ENCODE data around the gene OPA1. TPM values are rescaled to one million over a fixed set of nuclear protein-coding genes. Genes with fewer than 3 reads are reported as not detected.

OPA1 gene
- polyA plus RNA-seq, 1 experiment, result 19.2 TPM

DNA sequence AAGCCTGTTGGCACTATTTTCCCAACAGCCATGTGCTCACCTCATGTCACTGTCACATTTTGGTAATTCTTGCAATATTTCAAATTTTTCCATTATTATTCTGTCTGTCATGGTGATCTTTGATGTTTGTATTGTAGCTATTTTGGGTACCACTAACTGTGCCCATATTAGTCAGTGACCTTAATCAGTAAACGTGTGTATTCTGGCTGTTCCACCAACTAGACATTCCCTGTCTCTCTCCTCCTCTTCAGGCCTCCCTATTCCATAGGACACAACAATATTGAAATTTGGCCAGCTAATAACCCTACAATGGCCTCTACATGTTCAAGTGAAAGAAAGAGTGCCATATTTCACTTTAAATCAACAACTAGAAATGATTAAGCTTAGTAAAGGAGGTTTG, 88.6 kb downstream of the OPA1 start:
- DNase-seq (ENCODE audit: low read depth), result no peak

GRCh38 chr3:193686665-193687483, 93.9 kb downstream of the OPA1 start:
- no peaks in the 10 kb centered on the region for H3K36me3 ChIP-seq (ENCODE audit: control insufficient read depth, insufficient read depth, low read length)
- TF ChIP-seq, protein P1, sequence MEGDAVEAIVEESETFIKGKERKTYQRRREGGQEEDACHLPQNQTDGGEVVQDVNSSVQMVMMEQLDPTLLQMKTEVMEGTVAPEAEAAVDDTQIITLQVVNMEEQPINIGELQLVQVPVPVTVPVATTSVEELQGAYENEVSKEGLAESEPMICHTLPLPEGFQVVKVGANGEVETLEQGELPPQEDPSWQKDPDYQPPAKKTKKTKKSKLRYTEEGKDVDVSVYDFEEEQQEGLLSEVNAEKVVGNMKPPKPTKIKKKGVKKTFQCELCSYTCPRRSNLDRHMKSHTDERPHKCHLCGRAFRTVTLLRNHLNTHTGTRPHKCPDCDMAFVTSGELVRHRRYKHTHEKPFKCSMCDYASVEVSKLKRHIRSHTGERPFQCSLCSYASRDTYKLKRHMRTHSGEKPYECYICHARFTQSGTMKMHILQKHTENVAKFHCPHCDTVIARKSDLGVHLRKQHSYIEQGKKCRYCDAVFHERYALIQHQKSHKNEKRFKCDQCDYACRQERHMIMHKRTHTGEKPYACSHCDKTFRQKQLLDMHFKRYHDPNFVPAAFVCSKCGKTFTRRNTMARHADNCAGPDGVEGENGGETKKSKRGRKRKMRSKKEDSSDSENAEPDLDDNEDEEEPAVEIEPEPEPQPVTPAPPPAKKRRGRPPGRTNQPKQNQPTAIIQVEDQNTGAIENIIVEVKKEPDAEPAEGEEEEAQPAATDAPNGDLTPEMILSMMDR (IDR thresholded peaks at IDR 0.05; ENCODE audit: insufficient read depth, low read depth, low read length), result no peak
- CTCF ChIA-PET, result interaction anchor here (1.0 to 1.2 kb wide), 3 partner anchors 9 to 629 kb away, joined by 3 to 4 read pairs (median 3); no protein-coding TSS in a partner anchor
- H3K27me3 ChIP-seq (ENCODE audit: control insufficient read depth, insufficient read depth, low read length), result no peaks in the 10 kb centered on the region
- H3K4me3 ChIP-seq (ENCODE audit: low read depth, low read length), result no peak overlapping the region
- POLR2A ChIA-PET, result interaction anchor here (0.5 kb wide), 1 partner anchor 12 kb away, joined by 4 read pairs; no protein-coding TSS in a partner anchor
- no peak for DNase-seq (ENCODE audit: low read depth)

More for the DNA sequence above, 88.6 kb downstream of the OPA1 start:
- ChIA-PET POLR2A (no interaction called here), CTCF (interaction anchor here (0.9 kb wide), 1 partner anchor 8 kb away, joined by 5 read pairs; no protein-coding TSS in a partner anchor)
- TF ChIP-seq, protein P1 (IDR thresholded peaks at IDR 0.05; ENCODE audit: insufficient read depth, low read depth, low read length), result no peak
- Histone ChIP-seq H3K36me3 (ENCODE audit: control insufficient read depth, insufficient read depth, low read length) (no peaks in the 10 kb centered on the region), H3K27me3 (ENCODE audit: control insufficient read depth, insufficient read depth, low read length) (no peaks in the 10 kb centered on the region), H3K4me3 (ENCODE audit: low read depth, low read length) (no peak overlapping the region)

DNA sequence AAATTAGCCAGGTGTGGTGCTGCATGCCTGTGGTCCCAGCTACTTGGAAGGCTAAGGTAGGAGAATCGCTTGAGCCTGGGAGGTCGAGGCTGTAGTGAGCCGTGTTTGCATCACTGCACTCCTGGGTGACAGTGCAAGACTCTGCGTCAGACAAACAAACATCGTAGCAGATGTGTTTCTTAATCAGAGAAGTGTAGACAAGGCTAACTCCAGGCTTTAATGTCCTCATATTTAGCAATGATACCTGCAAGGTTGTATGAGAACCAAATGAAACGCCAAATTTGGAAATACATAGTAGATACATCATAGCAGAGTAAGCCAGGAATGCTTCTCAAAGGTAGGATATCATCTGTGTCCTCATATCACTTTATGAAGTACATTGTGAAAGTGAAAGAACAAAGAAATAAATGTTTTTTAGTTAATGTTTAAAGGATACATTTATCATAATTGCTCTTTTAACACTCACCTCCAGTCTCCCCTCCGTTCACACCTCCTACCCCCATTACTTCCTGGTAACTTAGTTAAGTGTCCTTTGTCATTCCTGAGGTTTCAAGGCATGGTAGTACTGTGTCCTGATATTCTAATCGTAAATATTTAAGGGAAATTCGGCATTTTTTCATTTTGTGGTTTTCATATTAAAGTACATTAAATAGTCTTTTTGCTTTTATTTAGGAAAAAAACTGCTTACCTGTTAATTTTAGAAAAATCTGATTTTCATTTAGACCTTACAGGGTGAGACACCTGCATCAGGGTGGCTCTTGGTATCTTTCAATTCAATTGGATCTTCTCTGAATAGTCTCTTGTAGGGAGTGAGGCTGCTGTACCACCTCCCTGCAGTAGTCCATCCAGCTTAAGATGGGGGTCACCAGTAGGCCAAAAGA, 96.1 kb downstream of the OPA1 start:
- peaks cover 1% of the 10 kb centered on the region; the same call in 1 of the 2 replicates for H3K36me3 ChIP-seq (ENCODE audit: control insufficient read depth, insufficient read depth, low read length)
- no peak overlapping the region for H3K4me3 ChIP-seq (ENCODE audit: low read depth, low read length)
- DNase-seq (ENCODE audit: low read depth), result no peak
- ChIA-PET CTCF (no interaction called here), POLR2A (no interaction called here)
- no peaks in the 10 kb centered on the region for H3K27me3 ChIP-seq (ENCODE audit: control insufficient read depth, insufficient read depth, low read length)
- TF ChIP-seq, protein P1 (IDR thresholded peaks at IDR 0.05; ENCODE audit: insufficient read depth, low read depth, low read length), result no peak

- Histone ChIP-seq H3K36me3 (ENCODE audit: control insufficient read depth, insufficient read depth, low read length) (peaks cover 1% of the 10 kb centered on the region; the same call in 1 of the 2 replicates), H3K4me3 (ENCODE audit: low read depth, low read length) (no peak overlapping the region), H3K27me3 (ENCODE audit: control insufficient read depth, insufficient read depth, low read length) (no peaks in the 10 kb centered on the region)
- TF ChIP-seq, protein P1 (IDR thresholded peaks at IDR 0.05; ENCODE audit: insufficient read depth, low read depth, low read length), result no peak
- ChIA-PET POLR2A (no interaction called here), CTCF (interaction anchor here (0.6 kb wide), 2 partner anchors 360 to 755 kb away, joined by 3 to 4 read pairs; no protein-coding TSS in a partner anchor)
- DNase-seq (ENCODE audit: low read depth), result no peak
Measured at GRCh38 chr3:193693774-193694173, 100.8 kb downstream of the OPA1 start.
